ENCODE measurements around the gene EXOC4.

The EXOC4 gene

DNA sequence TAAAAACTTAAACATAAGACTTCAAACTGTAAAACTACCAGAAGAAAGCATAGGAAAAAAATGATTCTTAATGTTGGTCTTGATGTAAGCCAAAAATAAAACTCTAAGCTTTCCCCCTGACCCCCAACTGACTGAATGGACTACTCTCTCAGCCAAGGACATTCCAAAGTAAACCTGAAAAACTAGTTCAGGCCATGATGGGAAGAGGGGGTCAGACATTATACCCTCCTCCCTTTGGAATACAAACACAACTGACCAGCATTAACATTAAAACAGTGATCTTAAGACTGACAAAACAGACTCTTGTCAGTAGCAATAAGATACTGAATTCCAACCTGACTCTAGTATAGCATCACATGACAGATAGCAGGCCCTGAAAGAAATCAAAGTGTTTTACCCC lies 860.8 kb downstream of the EXOC4 start:
- DNase-seq: no peak

DNA sequence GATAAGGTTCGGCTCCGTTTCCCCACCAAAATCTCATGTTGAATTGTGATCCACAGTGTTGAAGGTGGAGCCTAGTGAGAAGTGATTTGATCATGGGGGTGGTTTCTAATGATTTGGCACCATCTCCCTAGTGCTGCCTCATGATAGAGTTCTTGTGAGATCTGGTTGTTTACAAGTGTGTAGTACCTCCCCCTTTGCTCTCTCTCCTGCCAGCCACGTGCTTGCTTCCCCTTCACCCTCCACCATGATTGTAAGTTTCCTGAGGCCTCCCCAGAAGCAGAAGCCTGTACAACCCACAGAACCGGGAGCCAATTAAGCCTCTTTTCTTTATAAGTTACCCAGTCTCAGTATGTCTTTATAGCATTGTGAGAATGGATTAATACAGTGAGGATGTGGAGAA lies 862.1 kb downstream of the EXOC4 start:
- DNase-seq: no peak

Measured in NCI-H748 treated with DMSO at 0.1 percent for 48 hours (cell line).